Upper lobe of left lung (tissue), 6 donors: ENCODE measurements around the gene SLC11A2. TPM values are rescaled to one million over a fixed set of nuclear protein-coding genes. Genes with fewer than 3 reads are reported as not detected.

ENCODE experiments used
- ATAC-seq, 2 donors: fragments of 200-7000 bp; cut with Tn5 transposase; one replicate each; pipeline ENCODE4 v1.9.1; 2022; ENCODE audit warnings: mild to moderate bottlenecking in 2 of 2, moderate library complexity in 2 of 2; ENCODE audit not compliant: low FRiP score in 2 of 2
- DNase-seq, 2 donors: peaks; one replicate each; pipeline ENCODE4 v3.0.0-alpha.2; 2019 to 2020
- H3K27ac ChIP-seq, 4 donors: fragments of 200-600 bp; sonication (generic); one replicate each; pipeline ENCODE4 v1.5.1; 2016 to 2019
- H3K27me3 ChIP-seq, 4 donors: fragments of 200-600 bp; sonication (generic); one replicate each; pipeline ENCODE4 v1.5.1; 2017 to 2019
- H3K36me3 ChIP-seq, 4 donors: fragments of 200-600 bp; sonication (generic); one replicate each; pipeline ENCODE4 v1.5.1; 2016 to 2019
- H3K4me1 ChIP-seq, 4 donors: fragments of 200-600 bp; sonication (generic); one replicate each; pipeline ENCODE4 v1.5.1; 2018 to 2019
- H3K4me3 ChIP-seq, 4 donors: fragments of 200-600 bp; sonication (generic); one replicate each; pipeline ENCODE4 v1.5.1; 2017 to 2019; ENCODE audit warnings: mild to moderate bottlenecking in 2 of 4, moderate library complexity in 1 of 4
- H3K9me3 ChIP-seq, 4 donors: fragments of 200-600 bp; sonication (generic); one replicate each; pipeline ENCODE4 v1.5.1; 2018 to 2019
- EP300 ChIP-seq, 4 donors: sonication (generic); formaldehyde crosslinking; IDR thresholded peaks; one replicate each; pipeline ENCODE4 v1.5.1; 2017; ENCODE audit warnings: antibody characterized with exemption in 4 of 4, control low read depth in 2 of 4
- POLR2A ChIP-seq, 4 donors: fragments of 450-650 bp; IDR thresholded peaks; one replicate each; pipeline ENCODE4 v1.5.1; 2016 to 2017; ENCODE audit warnings: antibody characterized with exemption in 4 of 4, mild to moderate bottlenecking in 2 of 4
- POLR2AphosphoS5 ChIP-seq, 2 donors: sonication (generic); formaldehyde crosslinking; IDR thresholded peaks; one replicate each; pipeline ENCODE4 v1.5.1; 2017; ENCODE audit warnings: antibody characterized with exemption in 2 of 2
- WGBS, 2 donors: methylation state at CpG; one replicate each; pipeline ENCODE4 v1.1.5; 2017 to 2018; 5-methylcytosine and 5-hydroxymethylcytosine counted together
- total RNA-seq, 6 donors: library from RNA; depleted of rRNA in 4 of 6; stranded (reverse); fragments of >200 nt in 4 of 6; gene quantifications; one replicate each; pipeline versions ENCODE4 v1.1.0 to v1.2.1, GENCODE V29; 2016 to 2021
- TF ChIP-seq, protein P1 (sequence below), 6 experiments: fragments of 450-650 bp in 4 of 6; fragments of 200-600 bp in 2 of 6; sonication (generic) in 2 of 6; IDR thresholded peaks; one replicate each; pipeline ENCODE4 v1.5.1; 2016 to 2019; ENCODE audit warnings: antibody characterized with exemption in 6 of 6
- donor health status: DM: no; HTN: no; CAD: no; lungs with moderate emphysema.
- donor health status: DM: no; HTN: yes; CAD: no; lungs with severe emphysema.

SLC11A2 gene
- total RNA-seq, 6 donors from 2014 or later, result 67.3 to 110 (median 87.0) TPM

DNA sequence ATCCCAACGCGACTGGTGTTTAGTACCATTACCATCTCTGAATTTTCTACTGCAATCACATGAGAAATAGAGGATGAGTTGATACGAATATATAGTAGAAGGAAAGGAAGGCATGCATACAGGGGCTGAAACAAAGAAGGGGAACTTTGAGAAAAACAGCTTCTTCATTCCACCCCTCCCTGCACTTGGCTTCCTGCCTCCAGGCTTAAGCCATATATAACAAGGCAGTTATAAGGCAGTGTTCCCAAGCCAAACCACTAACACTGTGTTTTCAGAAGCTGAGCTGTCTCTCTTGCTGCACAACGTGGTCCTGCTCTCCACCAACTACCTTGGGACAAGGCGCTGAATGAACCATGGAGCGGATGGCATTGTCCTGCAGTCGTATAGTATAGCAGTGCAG, 32.9 kb upstream of the SLC11A2 start:
- H3K4me3 ChIP-seq, result no peak overlapping the region
- peaks cover 0 to 6% (median 0%) of the 10 kb centered on the region in 4 donors for H3K4me1 ChIP-seq
- peaks cover 33 to 100% (median 64%) of the 10 kb centered on the region in 4 donors for H3K36me3 ChIP-seq
- WGBS, 2 donors, result 82 to 88% methylated on average over 7 of the region's 7 CpGs
- DNase-seq (no peak), ATAC-seq (no peak)
- no peaks in the 10 kb centered on the region for H3K9me3 ChIP-seq
- no peaks in the 10 kb centered on the region for H3K27me3 ChIP-seq
- TF ChIP-seq POLR2A (IDR thresholded peaks at IDR 0.05) (no peak), POLR2AphosphoS5 (IDR thresholded peaks at IDR 0.05) (no peak)
- H3K27ac ChIP-seq, result no peak overlapping the region

DNA sequence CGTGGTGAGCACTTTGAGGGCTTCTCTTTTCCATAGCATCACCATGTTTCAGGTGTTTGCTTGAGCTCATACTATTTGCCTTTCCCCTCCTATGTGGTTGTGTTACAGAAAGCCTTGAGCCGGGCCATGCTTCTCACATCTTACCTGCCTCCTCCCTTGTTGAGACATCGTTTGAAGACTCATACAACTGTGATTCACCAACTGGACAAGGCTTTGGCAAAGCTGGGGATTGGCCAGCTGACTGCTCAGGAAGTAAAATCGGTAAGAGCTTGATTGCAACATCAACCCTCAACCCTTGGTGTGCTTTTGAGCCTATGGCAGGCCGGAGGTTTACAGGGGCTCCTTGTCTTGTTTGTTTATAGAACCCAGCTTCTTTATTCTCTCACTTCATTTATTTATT, 30.1 kb upstream of the SLC11A2 start:
- ATAC-seq (peak; percentile 17 to 34), DNase-seq (peak in 1 of 2 donors; percentile 78)
- Histone ChIP-seq H3K27ac (no peak overlapping the region), H3K4me1 (peaks cover 0 to 6% (median 0%) of the 10 kb centered on the region in 4 donors), H3K9me3 (no peaks in the 10 kb centered on the region), H3K4me3 (no peak overlapping the region), H3K36me3 (peaks cover 38 to 97% (median 71%) of the 10 kb centered on the region in 4 donors), H3K27me3 (no peaks in the 10 kb centered on the region)
- TF ChIP-seq POLR2A (IDR thresholded peaks at IDR 0.05), result no peak
- TF ChIP-seq, protein P1, sequence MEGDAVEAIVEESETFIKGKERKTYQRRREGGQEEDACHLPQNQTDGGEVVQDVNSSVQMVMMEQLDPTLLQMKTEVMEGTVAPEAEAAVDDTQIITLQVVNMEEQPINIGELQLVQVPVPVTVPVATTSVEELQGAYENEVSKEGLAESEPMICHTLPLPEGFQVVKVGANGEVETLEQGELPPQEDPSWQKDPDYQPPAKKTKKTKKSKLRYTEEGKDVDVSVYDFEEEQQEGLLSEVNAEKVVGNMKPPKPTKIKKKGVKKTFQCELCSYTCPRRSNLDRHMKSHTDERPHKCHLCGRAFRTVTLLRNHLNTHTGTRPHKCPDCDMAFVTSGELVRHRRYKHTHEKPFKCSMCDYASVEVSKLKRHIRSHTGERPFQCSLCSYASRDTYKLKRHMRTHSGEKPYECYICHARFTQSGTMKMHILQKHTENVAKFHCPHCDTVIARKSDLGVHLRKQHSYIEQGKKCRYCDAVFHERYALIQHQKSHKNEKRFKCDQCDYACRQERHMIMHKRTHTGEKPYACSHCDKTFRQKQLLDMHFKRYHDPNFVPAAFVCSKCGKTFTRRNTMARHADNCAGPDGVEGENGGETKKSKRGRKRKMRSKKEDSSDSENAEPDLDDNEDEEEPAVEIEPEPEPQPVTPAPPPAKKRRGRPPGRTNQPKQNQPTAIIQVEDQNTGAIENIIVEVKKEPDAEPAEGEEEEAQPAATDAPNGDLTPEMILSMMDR (IDR thresholded peaks at IDR 0.05), result no peak
- peak in 1 of 2 donors; percentile 17 for TF ChIP-seq POLR2AphosphoS5 (IDR thresholded peaks at IDR 0.05)
- no peak for TF ChIP-seq EP300 (IDR thresholded peaks at IDR 0.05)
- 40 to 53% methylated on average over 5 of the region's 5 CpGs for WGBS, 2 donors

DNA sequence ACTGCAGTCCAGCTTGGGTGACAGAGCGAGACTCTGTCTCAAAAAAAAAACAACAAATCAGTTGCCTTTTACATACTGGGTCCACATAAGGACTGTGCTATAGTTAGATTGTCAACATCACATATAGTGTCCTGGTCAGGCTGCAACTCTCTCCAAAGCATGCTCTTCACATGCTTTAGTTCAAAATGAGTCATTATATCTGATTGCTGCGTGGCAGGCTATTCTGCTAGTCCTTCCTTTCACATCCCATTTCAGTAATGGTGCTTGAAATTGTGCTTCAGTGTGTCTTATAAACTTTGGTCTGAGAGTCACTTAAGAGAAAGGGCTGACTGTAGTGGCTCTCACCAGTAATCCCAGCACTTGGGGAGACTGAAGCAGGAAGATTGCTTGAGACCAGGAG, 28.9 kb upstream of the SLC11A2 start:
- DNase-seq (no peak), ATAC-seq (no peak)
- TF ChIP-seq POLR2A (IDR thresholded peaks at IDR 0.05) (no peak), POLR2AphosphoS5 (IDR thresholded peaks at IDR 0.05) (no peak), EP300 (IDR thresholded peaks at IDR 0.05) (no peak)
- TF ChIP-seq, protein P1 (IDR thresholded peaks at IDR 0.05), result no peak

DNA sequence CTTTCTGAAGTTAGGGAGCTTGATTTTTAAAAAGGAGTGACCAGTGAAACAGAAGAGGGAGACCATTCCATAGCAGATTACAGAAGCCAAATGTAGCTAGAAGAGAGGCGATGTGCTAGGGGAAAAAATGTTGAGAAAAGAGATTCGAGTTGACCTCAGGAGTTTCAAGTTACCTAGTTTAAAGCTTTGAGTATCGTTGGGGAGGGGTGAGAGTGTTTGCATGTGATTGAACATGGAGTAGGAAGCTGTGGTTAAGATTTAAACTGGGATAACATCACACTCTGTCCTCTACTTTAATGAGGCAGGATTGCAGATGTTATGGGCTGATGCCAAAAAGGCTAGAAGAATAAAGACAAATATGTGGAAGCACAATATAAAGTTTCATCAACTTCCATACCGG, 25.6 kb upstream of the SLC11A2 start:
- no peaks in the 10 kb centered on the region for H3K9me3 ChIP-seq
- DNase-seq, result no peak
- 49 to 61% methylated on average over 4 of the region's 4 CpGs for WGBS, 2 donors
- no peak for ATAC-seq
- no peak for TF ChIP-seq EP300 (IDR thresholded peaks at IDR 0.05)
- TF ChIP-seq POLR2AphosphoS5 (IDR thresholded peaks at IDR 0.05), result no peak
- TF ChIP-seq, protein P1 (IDR thresholded peaks at IDR 0.05), result no peak
- no peak for TF ChIP-seq POLR2A (IDR thresholded peaks at IDR 0.05)
- H3K27me3 ChIP-seq, result no peaks in the 10 kb centered on the region
- no peak overlapping the region for H3K4me3 ChIP-seq
- H3K4me1 ChIP-seq, result peaks cover 18 to 30% (median 21%) of the 10 kb centered on the region in 4 donors
- no peak overlapping the region for H3K27ac ChIP-seq
- peaks cover 11 to 60% (median 36%) of the 10 kb centered on the region in 4 donors for H3K36me3 ChIP-seq

More for the DNA sequence above, 28.9 kb upstream of the SLC11A2 start:
- Histone ChIP-seq H3K36me3 (peaks cover 37 to 92% (median 68%) of the 10 kb centered on the region in 4 donors), H3K9me3 (no peaks in the 10 kb centered on the region), H3K27me3 (no peaks in the 10 kb centered on the region), H3K4me3 (no peak overlapping the region), H3K27ac (no peak overlapping the region), H3K4me1 (peaks cover 0 to 6% (median under 1%) of the 10 kb centered on the region in 4 donors)
- WGBS, 2 donors, result 73 to 81% methylated on average over 2 of the region's 2 CpGs

DNA sequence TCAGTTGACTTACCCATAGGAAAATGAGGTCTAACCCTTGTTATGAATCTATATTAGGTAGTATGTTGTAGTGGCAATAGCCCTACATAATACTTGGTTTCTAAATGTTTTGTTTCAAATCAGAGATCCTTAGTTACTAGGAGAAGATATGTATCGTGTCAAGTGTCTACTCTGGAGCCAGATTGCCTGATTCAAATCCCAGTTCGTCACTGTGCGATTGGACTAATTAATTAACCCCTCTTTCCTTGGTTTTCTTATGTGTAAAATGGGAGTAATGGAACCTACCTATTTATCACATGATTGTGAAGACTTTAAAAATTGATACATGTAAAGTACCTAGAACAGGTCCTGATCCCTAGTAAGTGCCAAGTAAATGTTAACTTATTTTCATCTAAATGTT, 23.3 kb upstream of the SLC11A2 start:
- no peak for DNase-seq
- no peak overlapping the region for H3K27ac ChIP-seq
- 83% methylated on average over 3 of the region's 3 CpGs for WGBS, 2 donors

More for the DNA sequence above, 23.3 kb upstream of the SLC11A2 start:
- H3K36me3 ChIP-seq, result peaks cover 11 to 37% (median 23%) of the 10 kb centered on the region in 4 donors
- H3K9me3 ChIP-seq, result no peaks in the 10 kb centered on the region
- ATAC-seq, result no peak
- no peaks in the 10 kb centered on the region for H3K27me3 ChIP-seq
- peak overlapping the region in 2 of 4 donors; percentile 60 to 74 for H3K4me3 ChIP-seq
- TF ChIP-seq, protein P1 (IDR thresholded peaks at IDR 0.05), result no peak
- no peak for TF ChIP-seq POLR2AphosphoS5 (IDR thresholded peaks at IDR 0.05)
- no peak for TF ChIP-seq EP300 (IDR thresholded peaks at IDR 0.05)
- TF ChIP-seq POLR2A (IDR thresholded peaks at IDR 0.05), result no peak
- H3K4me1 ChIP-seq, result peaks cover 18 to 24% (median 21%) of the 10 kb centered on the region in 4 donors
